BLaER1 treated with 17β-estradiol and CSF1 and Interleukin-3, amounts not matched to agents 10 nM and 100 nM (cell line): ENCODE data around the gene PBX1.

Experiments
- H3K27ac ChIP-seq, 11 experiments: shearing (Covaris generic); formaldehyde crosslinking; 2 replicates each; pipeline ENCODE4 v1.8.1; 2022
- H3K27me3 ChIP-seq, 11 experiments: shearing (Covaris generic); formaldehyde crosslinking; 2 replicates each; pipeline ENCODE4 v1.8.1; 2022
- H3K36me3 ChIP-seq, 11 experiments: shearing (Covaris generic); formaldehyde crosslinking; 2 replicates each; pipeline ENCODE4 v1.8.1; 2022
- H3K4me1 ChIP-seq, 10 experiments: shearing (Covaris generic); formaldehyde crosslinking; 2 replicates each; pipeline ENCODE4 v1.8.1; 2022
- H3K4me2 ChIP-seq, 11 experiments: shearing (Covaris generic); formaldehyde crosslinking; 2 replicates each; pipeline ENCODE4 v1.8.1; 2022
- H3K4me3 ChIP-seq, 10 experiments: shearing (Covaris generic); formaldehyde crosslinking; 2 replicates each; pipeline ENCODE4 v1.8.1; 2022
- H3K9ac ChIP-seq, 11 experiments: shearing (Covaris generic); formaldehyde crosslinking; 2 replicates each; pipeline ENCODE4 v1.8.1; 2022
- H3K9me3 ChIP-seq, 11 experiments: shearing (Covaris generic); formaldehyde crosslinking; replicated peaks in 1 of 11; 2 replicates each; pipeline ENCODE4 v1.8.1; 2022
- H4K20me1 ChIP-seq, 11 experiments: shearing (Covaris generic); formaldehyde crosslinking; 2 replicates each; pipeline ENCODE4 v1.8.1; 2022
- Cebpa-rat ChIP-seq, 11 experiments: shearing (Covaris generic); IDR thresholded peaks; 2 replicates each; pipeline ENCODE4 v1.8.1; 2022

Gene PBX1

DNA sequence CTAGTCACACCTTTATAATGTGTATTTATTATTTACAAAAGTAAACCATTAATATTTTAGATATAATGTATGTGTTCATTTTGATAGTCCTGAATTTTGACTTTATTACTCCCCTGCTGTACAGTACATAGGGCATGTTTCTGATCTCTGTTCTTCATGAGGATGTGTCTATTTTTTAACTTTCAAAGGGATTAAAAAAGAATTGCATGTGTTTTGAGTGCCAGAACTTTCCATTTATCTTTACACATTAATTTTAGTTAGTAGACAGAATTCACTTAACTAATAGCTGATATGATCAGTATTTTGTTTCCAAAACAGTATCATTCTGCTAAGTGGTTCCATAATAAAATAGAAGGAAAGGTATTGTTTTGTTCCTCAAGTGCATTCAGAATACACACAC, 3.1 kb downstream of the PBX1 start:
- Histone ChIP-seq H3K36me3 (no peaks in the 10 kb centered on the region), H3K27ac (no peak overlapping the region), H3K4me3 (no peak overlapping the region), H3K9ac (no peak overlapping the region), H4K20me1 (peaks cover 0 to 30% (median 13%) of the 10 kb centered on the region in 11 experiments; a peak in 10 of 22 replicates), H3K27me3 (peaks cover 50 to 64% (median 53%) of the 10 kb centered on the region in 11 experiments), H3K4me1 (peaks cover 0 to 8% (median 6%) of the 10 kb centered on the region in 10 experiments; a peak in 9 of 20 replicates), H3K4me2 (no peak overlapping the region), H3K9me3 (no peaks in the 10 kb centered on the region)
- no peak for TF ChIP-seq Cebpa-rat (IDR thresholded peaks at IDR 0.05)

DNA sequence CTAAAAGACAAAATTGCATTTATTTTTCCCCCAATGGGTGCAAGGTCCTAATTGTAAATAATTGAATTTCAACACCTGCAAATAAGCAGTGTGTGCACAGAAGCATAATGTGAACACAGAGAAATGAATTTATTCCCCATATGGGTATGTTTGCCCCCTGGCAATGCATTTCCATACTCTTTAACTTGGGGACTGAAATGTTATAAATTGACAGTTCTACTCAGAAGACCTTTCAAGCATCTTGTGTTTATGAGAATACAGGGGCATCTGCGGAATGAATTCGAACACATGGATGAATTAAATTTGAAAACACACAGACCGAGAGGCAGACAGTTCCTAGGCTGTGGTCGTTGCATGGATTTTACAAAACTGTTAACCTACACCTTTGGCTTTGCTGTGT, 3.5 kb downstream of the PBX1 start:
- H3K9ac ChIP-seq, result no peak overlapping the region
- peaks cover 0 to 8% (median 6%) of the 10 kb centered on the region in 10 experiments; a peak in 9 of 20 replicates for H3K4me1 ChIP-seq
- H3K4me2 ChIP-seq, result no peak overlapping the region
- no peaks in the 10 kb centered on the region for H3K9me3 ChIP-seq
- H3K27me3 ChIP-seq, result peaks cover 50 to 64% (median 53%) of the 10 kb centered on the region in 11 experiments
- no peak for TF ChIP-seq Cebpa-rat (IDR thresholded peaks at IDR 0.05)
- no peaks in the 10 kb centered on the region for H3K36me3 ChIP-seq
- no peak overlapping the region for H3K4me3 ChIP-seq
- H4K20me1 ChIP-seq, result peaks cover 0 to 30% (median 13%) of the 10 kb centered on the region in 11 experiments; a peak in 10 of 22 replicates
- no peak overlapping the region for H3K27ac ChIP-seq

DNA sequence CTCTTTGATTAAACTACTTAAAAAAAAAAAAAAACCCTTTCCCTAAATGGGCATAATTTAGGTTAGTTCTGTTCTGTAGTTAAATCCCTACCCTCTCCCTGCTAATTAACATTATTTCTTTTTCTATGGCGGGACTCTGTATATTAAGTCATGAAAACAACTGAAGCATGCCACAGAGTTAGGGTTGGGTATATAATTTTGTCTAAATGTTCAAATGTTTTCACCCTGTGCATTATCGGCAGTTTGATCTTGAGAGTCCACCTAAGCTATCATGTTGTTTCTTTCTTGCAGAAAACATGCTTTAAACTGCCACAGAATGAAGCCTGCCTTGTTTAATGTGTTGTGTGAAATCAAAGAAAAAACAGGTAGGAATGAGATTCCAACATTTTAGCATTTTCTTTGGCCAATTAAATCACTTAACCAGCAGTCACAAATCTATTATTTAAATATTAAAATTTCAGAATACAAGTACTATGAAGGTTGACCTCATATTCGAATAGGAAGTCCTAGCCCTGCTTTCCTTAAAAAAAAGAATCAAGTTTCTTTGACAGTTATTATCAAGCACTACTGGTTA, 4.0 kb downstream of the PBX1 start:
- H3K27me3 ChIP-seq, result peaks cover 50 to 64% (median 53%) of the 10 kb centered on the region in 11 experiments
- H3K4me2 ChIP-seq, result no peak overlapping the region
- H3K9ac ChIP-seq, result no peak overlapping the region
- H3K27ac ChIP-seq, result no peak overlapping the region
- H3K4me3 ChIP-seq, result no peak overlapping the region
- H4K20me1 ChIP-seq, result peaks cover 0 to 30% (median 13%) of the 10 kb centered on the region in 11 experiments; a peak in 10 of 22 replicates
- peaks cover 0 to 6% (median 5%) of the 10 kb centered on the region in 10 experiments; a peak in 9 of 20 replicates for H3K4me1 ChIP-seq
- TF ChIP-seq Cebpa-rat (IDR thresholded peaks at IDR 0.05), result no peak
- H3K36me3 ChIP-seq, result no peaks in the 10 kb centered on the region
- no peaks in the 10 kb centered on the region for H3K9me3 ChIP-seq

DNA sequence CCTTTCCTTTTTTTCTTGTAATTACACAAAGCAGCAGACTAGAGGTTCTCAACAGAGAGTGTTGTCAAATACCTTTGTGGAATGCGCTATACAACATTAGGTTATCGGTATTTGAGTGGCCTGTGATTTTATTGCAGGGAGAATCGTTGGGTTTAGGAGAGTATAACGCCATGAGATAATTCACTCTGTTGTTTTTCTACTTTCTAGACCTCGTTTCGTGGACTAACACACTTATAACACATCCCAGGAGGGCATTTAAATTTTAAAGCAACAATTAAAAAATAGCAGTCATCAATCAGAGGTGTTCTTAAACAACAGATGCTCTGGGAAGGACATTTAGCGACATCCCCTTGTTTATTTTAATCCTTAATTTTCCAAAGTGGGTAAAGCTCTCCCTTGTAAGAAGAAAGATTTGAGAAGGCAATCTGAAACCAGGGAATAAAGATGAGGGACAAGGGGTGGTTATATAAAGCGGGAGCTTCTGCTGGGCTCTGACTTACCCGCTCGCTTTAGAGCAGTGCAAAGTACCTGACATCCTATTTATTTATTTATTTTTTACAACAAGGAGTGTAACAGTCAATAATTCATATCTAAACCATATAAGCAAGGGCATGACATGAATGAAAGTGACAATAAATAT, 4.9 kb downstream of the PBX1 start:
- H3K27me3 ChIP-seq, result peaks cover 50 to 64% (median 53%) of the 10 kb centered on the region in 11 experiments
- no peak overlapping the region for H3K27ac ChIP-seq
- TF ChIP-seq Cebpa-rat (IDR thresholded peaks at IDR 0.05), result no peak
- no peak overlapping the region for H3K9ac ChIP-seq
- no peaks in the 10 kb centered on the region for H3K9me3 ChIP-seq
- H3K36me3 ChIP-seq, result no peaks in the 10 kb centered on the region
- peaks cover 0 to 30% (median 13%) of the 10 kb centered on the region in 11 experiments; a peak in 10 of 22 replicates for H4K20me1 ChIP-seq
- no peaks in the 10 kb centered on the region for H3K4me1 ChIP-seq
- H3K4me3 ChIP-seq, result no peak overlapping the region
- no peak overlapping the region for H3K4me2 ChIP-seq

DNA sequence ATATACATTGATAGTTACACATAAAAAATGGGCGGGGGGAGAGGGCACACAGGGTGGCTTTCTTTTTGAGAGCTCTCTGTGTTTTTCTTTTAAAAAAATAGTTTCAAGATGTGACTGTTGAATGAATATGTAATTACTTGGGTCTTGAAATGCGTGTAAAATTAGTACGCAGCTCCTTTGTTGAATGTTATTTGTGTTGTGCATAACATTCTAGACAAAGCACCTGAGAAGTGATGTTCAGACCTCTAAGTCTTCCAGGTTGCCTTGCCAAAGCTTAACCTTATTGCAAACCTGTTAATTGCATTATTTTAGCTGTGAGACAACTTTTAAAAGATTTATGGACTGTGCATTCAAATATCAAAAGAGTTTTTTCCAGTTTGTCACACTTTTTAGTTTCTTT, 5.4 kb downstream of the PBX1 start:
- peaks cover 50 to 64% (median 52%) of the 10 kb centered on the region in 11 experiments for H3K27me3 ChIP-seq
- no peaks in the 10 kb centered on the region for H3K36me3 ChIP-seq
- H3K4me1 ChIP-seq, result no peaks in the 10 kb centered on the region
- no peak overlapping the region for H3K4me2 ChIP-seq
- H3K9me3 ChIP-seq, result no peaks in the 10 kb centered on the region
- no peak overlapping the region for H3K4me3 ChIP-seq
- peaks cover 0 to 30% (median 13%) of the 10 kb centered on the region in 11 experiments; a peak in 10 of 22 replicates for H4K20me1 ChIP-seq
- H3K9ac ChIP-seq, result no peak overlapping the region
- no peak overlapping the region for H3K27ac ChIP-seq
- TF ChIP-seq Cebpa-rat (IDR thresholded peaks at IDR 0.05), result no peak

DNA sequence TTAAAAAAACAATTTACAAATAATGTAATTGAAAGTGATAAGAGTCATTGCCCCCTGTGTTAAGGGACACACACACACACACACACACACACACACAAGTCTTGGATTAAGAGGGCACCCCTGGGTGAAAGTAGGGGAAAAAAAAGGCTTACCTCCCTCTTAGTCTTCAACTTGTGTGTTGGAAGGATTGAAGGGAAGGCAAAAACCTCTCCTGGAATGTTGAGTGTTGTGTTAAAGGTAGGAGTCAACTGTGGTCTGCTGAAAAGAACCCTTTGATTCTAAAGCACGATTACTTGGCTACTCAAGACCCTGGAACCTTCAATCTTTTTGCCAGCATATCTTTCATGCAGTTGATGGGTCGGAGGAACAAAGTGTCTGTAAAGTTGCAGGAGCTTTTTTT, 6.4 kb downstream of the PBX1 start:
- no peak overlapping the region for H3K4me2 ChIP-seq
- peaks cover 41 to 54% (median 42%) of the 10 kb centered on the region in 11 experiments for H3K27me3 ChIP-seq
- no peaks in the 10 kb centered on the region for H3K36me3 ChIP-seq
- H3K9me3 ChIP-seq, result no peaks in the 10 kb centered on the region
- H3K27ac ChIP-seq, result no peak overlapping the region
- no peak overlapping the region for H3K4me3 ChIP-seq
- peaks cover 0 to 21% (median 8%) of the 10 kb centered on the region in 11 experiments; a peak in 8 of 22 replicates for H4K20me1 ChIP-seq
- no peak overlapping the region for H3K9ac ChIP-seq
- no peak for TF ChIP-seq Cebpa-rat (IDR thresholded peaks at IDR 0.05)
- no peaks in the 10 kb centered on the region for H3K4me1 ChIP-seq

DNA sequence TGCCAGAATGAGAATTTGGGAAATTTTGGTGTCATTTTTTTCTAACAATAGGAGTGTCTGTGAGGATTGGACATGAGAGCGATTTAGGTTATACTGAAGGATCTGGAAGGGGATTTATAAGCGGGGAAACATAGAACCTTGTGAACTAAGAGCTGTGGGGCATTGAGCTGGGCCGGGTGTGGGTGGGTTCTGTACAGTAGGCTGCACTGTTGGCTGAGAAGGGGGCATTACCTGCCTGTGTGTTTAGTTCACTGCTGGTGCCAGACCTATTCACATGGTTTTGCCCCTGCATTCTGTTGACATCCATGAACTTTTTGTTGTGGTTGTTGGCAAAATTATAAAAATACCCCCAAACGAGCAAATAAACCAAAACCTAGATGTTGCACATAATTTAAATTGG, 8.8 kb downstream of the PBX1 start:
- Histone ChIP-seq H3K27me3 (peaks cover 17 to 30% (median 18%) of the 10 kb centered on the region in 11 experiments), H3K9me3 (no peaks in the 10 kb centered on the region), H3K27ac (no peak overlapping the region), H3K9ac (no peak overlapping the region), H3K4me1 (no peaks in the 10 kb centered on the region), H3K36me3 (no peaks in the 10 kb centered on the region), H4K20me1 (peaks cover 0 to 3% (median 0%) of the 10 kb centered on the region in 11 experiments; a peak in 3 of 22 replicates), H3K4me3 (no peak overlapping the region), H3K4me2 (no peak overlapping the region)
- no peak for TF ChIP-seq Cebpa-rat (IDR thresholded peaks at IDR 0.05)

DNA sequence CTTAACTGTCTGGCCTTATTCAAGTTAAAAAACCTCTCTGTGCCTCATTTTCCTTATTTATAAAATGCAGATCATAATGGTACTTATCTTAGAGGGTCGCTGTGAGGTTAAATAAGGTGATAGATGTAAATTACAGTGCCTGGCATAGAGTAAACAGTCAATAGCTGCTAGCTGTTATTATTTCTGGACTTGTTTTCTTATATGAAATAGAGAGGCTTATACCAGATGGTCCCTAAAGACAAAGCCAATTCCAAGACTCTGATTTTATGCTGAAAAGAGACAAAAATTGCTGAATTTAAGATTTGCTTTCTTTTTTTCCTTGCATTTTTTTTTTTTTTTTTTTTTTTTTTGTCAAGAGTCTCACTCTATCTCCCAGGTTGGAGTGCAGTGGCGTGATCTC, 10.3 kb downstream of the PBX1 start:
- H3K27ac ChIP-seq, result no peak overlapping the region
- no peaks in the 10 kb centered on the region for H3K9me3 ChIP-seq
- H3K36me3 ChIP-seq, result no peaks in the 10 kb centered on the region
- no peak overlapping the region for H3K4me2 ChIP-seq
- no peak overlapping the region for H3K4me3 ChIP-seq
- TF ChIP-seq Cebpa-rat (IDR thresholded peaks at IDR 0.05), result no peak
- no peaks in the 10 kb centered on the region for H3K4me1 ChIP-seq
- peaks cover 2 to 15% (median 4%) of the 10 kb centered on the region in 11 experiments; a peak in 19 of 22 replicates for H3K27me3 ChIP-seq
- H3K9ac ChIP-seq, result no peak overlapping the region
- H4K20me1 ChIP-seq, result no peaks in the 10 kb centered on the region; a peak in 2 of 22 replicates

DNA sequence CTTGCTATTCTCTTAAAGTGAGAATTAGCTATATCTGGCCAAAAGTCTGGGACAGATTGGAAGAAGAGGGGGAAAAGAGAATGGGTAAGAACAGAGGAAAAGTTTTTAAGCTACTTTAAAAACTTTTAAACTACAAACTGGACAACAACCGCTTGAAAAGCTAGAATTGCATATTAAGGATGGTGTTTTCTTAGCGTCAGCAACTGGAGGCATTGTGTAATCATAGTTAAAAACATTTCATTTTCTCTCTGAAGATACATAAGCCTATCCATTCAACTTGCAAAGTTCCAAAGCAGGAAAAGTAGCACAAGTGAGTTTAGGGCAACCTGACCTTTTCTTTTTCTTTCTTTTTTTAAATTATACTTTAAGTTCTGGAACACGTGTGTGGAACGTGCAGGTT, 10.9 kb downstream of the PBX1 start:
- Histone ChIP-seq H3K4me3 (no peak overlapping the region), H3K4me2 (no peak overlapping the region), H3K36me3 (no peaks in the 10 kb centered on the region), H3K9ac (no peak overlapping the region), H3K9me3 (no peaks in the 10 kb centered on the region), H3K27me3 (peaks cover 0 to 9% (median 0%) of the 10 kb centered on the region in 11 experiments; a peak in 6 of 22 replicates), H3K4me1 (no peaks in the 10 kb centered on the region), H4K20me1 (no peaks in the 10 kb centered on the region), H3K27ac (no peak overlapping the region)
- no peak for TF ChIP-seq Cebpa-rat (IDR thresholded peaks at IDR 0.05)
